MCF 10A (cell line): ENCODE measurements around the gene TMEM17. TPM values are rescaled to one million over a fixed set of nuclear protein-coding genes. Genes with fewer than 3 reads are reported as not detected.

ENCODE experiments used
- BruUV-seq: library from RNA; stranded (reverse); fragments of 400-500 nt; replicated peaks from 2 replicates; lab custom pipeline; 2021; lab: Mats Ljungman, UMichigan
- CTCF ChIA-PET: fragments of 300-600 bp; sonication (Branson Sonifier 250); formaldehyde crosslinking; extraction: SDS; loops from one replicate; lab custom pipeline; 2021; ENCODE audit warnings: antibody characterized with exemption, inconsistent platforms; lab: Yijun Ruan, JAX
- POLR2A ChIA-PET: fragments of 300-600, 350-650 bp; sonication (Branson Sonifier 250); formaldehyde crosslinking; extraction: SDS; loops from one replicate; lab custom pipeline; 2020; ENCODE audit warnings: antibody characterized with exemption, inconsistent platforms; lab: Yijun Ruan, JAX
- DNase-seq: peaks from one replicate; pipeline ENCODE4 v3.0.0-alpha.2; 2018; ENCODE audit not compliant: unreplicated experiment
- H3K27ac Mint-ChIP-seq: one replicate; pipeline ENCODE4 v1.8.0; 2022; ENCODE audit warnings: mild to moderate bottlenecking, low read depth, mixed read lengths; ENCODE audit not compliant: unreplicated experiment
- H3K27me3 Mint-ChIP-seq: one replicate; pipeline ENCODE4 v1.8.0; 2022; ENCODE audit warnings: mixed read lengths; ENCODE audit not compliant: insufficient read depth, unreplicated experiment
- H3K36me3 Mint-ChIP-seq: one replicate; pipeline ENCODE4 v1.8.0; 2022; ENCODE audit warnings: mild to moderate bottlenecking, moderate library complexity, mixed read lengths; ENCODE audit not compliant: insufficient read depth, unreplicated experiment
- H3K4me1 Mint-ChIP-seq: one replicate; pipeline ENCODE4 v1.8.0; 2022; ENCODE audit warnings: mixed read lengths; ENCODE audit not compliant: insufficient read depth, unreplicated experiment
- H3K4me3 Mint-ChIP-seq: one replicate; pipeline ENCODE4 v1.8.0; 2022; ENCODE audit warnings: mild to moderate bottlenecking, moderate library complexity, mixed read lengths; ENCODE audit not compliant: unreplicated experiment
- H3K9me3 Mint-ChIP-seq: one replicate; pipeline ENCODE4 v1.8.0; 2022; ENCODE audit warnings: mixed read lengths; ENCODE audit not compliant: unreplicated experiment
- CTCF ChIP-seq: fragments of 200-600 bp; IDR thresholded peaks from one replicate; pipeline ENCODE4 v1.8.0; 2022; ENCODE audit warnings: antibody characterized with exemption, mild to moderate bottlenecking; ENCODE audit not compliant: unreplicated experiment
- intact Hi-C: fragments of 100-400 bp; cut with micrococcal nuclease; formaldehyde crosslinking; loops from 2 replicates; pipeline ENCODE4 v1.14.1; 2022
- total RNA-seq: library from RNA; stranded (reverse); gene quantifications from 2 replicates; pipeline ENCODE4 v1.2.3, GENCODE V29; 2022

The TMEM17 gene
- total RNA-seq, 1 experiment from 2014 or later = 2.6 TPM

GRCh38 chr2:62458206-62458641 is 47.8 kb downstream of the TMEM17 start:
- no TSS peak for BruUV-seq
- no peak for TF ChIP-seq CTCF
- CTCF ChIA-PET = interaction anchor here (0.9 to 9.7 kb wide), 19 partner anchors 12 to 1086 kb away, joined by 3 to 266 read pairs (median 4); partner anchors contain the start of gene TMEM17
- Mint-ChIP-seq H3K27me3 (no peaks in the 10 kb centered on the region), H3K9me3 (no peaks in the 10 kb centered on the region), H3K36me3 (peaks cover 6% of the 10 kb centered on the region), H3K27ac (no peak overlapping the region), H3K4me3 (no peak overlapping the region), H3K4me1 (peaks cover 7% of the 10 kb centered on the region)
- no peak for DNase-seq
- intact Hi-C loops = loop anchor here (10.0 kb wide), 1 partner anchor 567 kb away; no protein-coding TSS in a partner anchor
- POLR2A ChIA-PET = interaction anchor here (0.6 to 3.0 kb wide), 5 partner anchors 27 to 317 kb away, joined by 3 to 29 read pairs (median 3); no protein-coding TSS in a partner anchor

- intact Hi-C loops = loop anchor here (1.0 to 10.0 kb wide), 6 partner anchors 121 to 1031 kb away; no protein-coding TSS in a partner anchor
- Mint-ChIP-seq H3K27ac (no peak overlapping the region), H3K4me1 (peaks cover 10% of the 10 kb centered on the region), H3K36me3 (peaks cover 6% of the 10 kb centered on the region), H3K9me3 (no peaks in the 10 kb centered on the region), H3K4me3 (peak overlapping the region; percentile 66), H3K27me3 (no peaks in the 10 kb centered on the region)
- TF ChIP-seq CTCF = no peak
- no peak for DNase-seq
- ChIA-PET POLR2A (interaction anchor here (0.6 to 3.0 kb wide), 13 partner anchors 17 to 1131 kb away, joined by 3 to 29 read pairs (median 4); partner anchors contain the start of genes MDH1 and WDPCP), CTCF (interaction anchor here (0.6 to 9.7 kb wide), 45 partner anchors 9 to 1086 kb away, joined by 3 to 266 read pairs (median 5); partner anchors contain the start of gene TMEM17)
- BruUV-seq = no TSS peak
Measured at GRCh38 chr2:62457556-62457955, 48.4 kb downstream of the TMEM17 start.

- peaks cover 6% of the 10 kb centered on the region for H3K36me3 Mint-ChIP-seq
- CTCF ChIA-PET = interaction anchor here (0.5 to 9.7 kb wide), 70 partner anchors 9 to 1058 kb away, joined by 3 to 266 read pairs (median 4); partner anchors contain the start of gene TMEM17
- peak; percentile 98 for TF ChIP-seq CTCF
Measured at GRCh38 chr2:62456721-62457539, 49.1 kb downstream of the TMEM17 start.

More at GRCh38 chr2:62456721-62457539, 49.1 kb downstream of the TMEM17 start:
- Mint-ChIP-seq H3K4me3 (peak overlapping the region; percentile 66), H3K4me1 (peaks cover 10% of the 10 kb centered on the region), H3K27me3 (no peaks in the 10 kb centered on the region), H3K27ac (peak overlapping the region; percentile 57), H3K9me3 (no peaks in the 10 kb centered on the region)
- BruUV-seq = no TSS peak
- POLR2A ChIA-PET = interaction anchor here (0.6 to 3.0 kb wide), 17 partner anchors 17 to 1131 kb away, joined by 3 to 29 read pairs (median 3); partner anchors contain the start of genes EHBP1, MDH1 and WDPCP
- intact Hi-C loops = loop anchor here (1.0 to 10.0 kb wide), 6 partner anchors 122 to 1032 kb away; no protein-coding TSS in a partner anchor
- DNase-seq = peak; percentile 70
